Stimulated activated CD8-positive, alpha-beta memory T cell treated with anti-CD3 and anti-CD28 coated beads, Interleukin-7, amount 100 ng/mL, for 24 hours (primary cell): ENCODE data around the gene FRMD4B.
"Not testable (repeated sequence)": the region's sequence is repeated elsewhere in the genome, so short reads cannot be mapped to it uniquely, and the experiment has no call there.

Source experiments
- DNase-seq: peaks from one replicate; pipeline ENCODE4 v3.0.0-alpha.2; 2020; ENCODE audit warnings: low read depth

The FRMD4B gene

GRCh38 chr3:69283913-69284611 lies 101.8 kb downstream of the FRMD4B start:
- no peak for DNase-seq

- DNase-seq, result no peak
Observed at GRCh38 chr3:69283496-69283895, 102.4 kb downstream of the FRMD4B start.

- peak; percentile 46 for DNase-seq
Observed at GRCh38 chr3:69282181-69282580, 103.7 kb downstream of the FRMD4B start.

- DNase-seq, result not testable (repeated sequence)
Observed at GRCh38 chr3:69277403-69277802, 108.5 kb downstream of the FRMD4B start.

- DNase-seq, result no peak
Observed at GRCh38 chr3:69276884-69277283, 109.0 kb downstream of the FRMD4B start.

GRCh38 chr3:69276191-69276590 lies 109.7 kb downstream of the FRMD4B start:
- DNase-seq, result not testable (repeated sequence)

GRCh38 chr3:69273896-69274295 lies 112.0 kb downstream of the FRMD4B start:
- DNase-seq, result no peak

- DNase-seq, result no peak
Observed at GRCh38 chr3:69272556-69272955, 113.3 kb downstream of the FRMD4B start.

GRCh38 chr3:69271098-69271497 lies 114.8 kb downstream of the FRMD4B start:
- no peak for DNase-seq

GRCh38 chr3:69266585-69266984 lies 119.3 kb downstream of the FRMD4B start:
- DNase-seq, result no peak

- DNase-seq, result not testable (repeated sequence)
Observed at GRCh38 chr3:69266071-69266470, 119.8 kb downstream of the FRMD4B start.

- DNase-seq, result not testable (repeated sequence)
Observed at GRCh38 chr3:69260843-69261405, 125.0 kb downstream of the FRMD4B start.

GRCh38 chr3:69260216-69260787 lies 125.6 kb downstream of the FRMD4B start:
- no peak for DNase-seq

GRCh38 chr3:69259125-69259524 lies 126.8 kb downstream of the FRMD4B start:
- DNase-seq, result no peak

GRCh38 chr3:69255928-69256327 lies 130.0 kb downstream of the FRMD4B start:
- DNase-seq, result no peak

- DNase-seq, result no peak
Observed at GRCh38 chr3:69254351-69254750, 131.5 kb downstream of the FRMD4B start.

GRCh38 chr3:69252631-69253030 lies 133.3 kb downstream of the FRMD4B start:
- no peak for DNase-seq

- no peak for DNase-seq
Observed at GRCh38 chr3:69252141-69252540, 133.7 kb downstream of the FRMD4B start.

GRCh38 chr3:69251078-69251805 lies 134.6 kb downstream of the FRMD4B start:
- no peak for DNase-seq

- DNase-seq, result peak; percentile 1
Observed at GRCh38 chr3:69250014-69250413, 135.9 kb downstream of the FRMD4B start.

GRCh38 chr3:69249001-69249400 lies 136.9 kb downstream of the FRMD4B start:
- no peak for DNase-seq

- DNase-seq, result no peak
Observed at GRCh38 chr3:69248436-69248835, 137.5 kb downstream of the FRMD4B start.

- no peak for DNase-seq
Observed at GRCh38 chr3:69246612-69247011, 139.3 kb downstream of the FRMD4B start.
